SHP77 (cell line): Measurements from ENCODE around the gene TMEM130.

ENCODE experiments used
- DNase-seq, 2 experiments: peaks; one replicate each; lab custom pipeline; 2025; lab: John Stamatoyannopoulos, UW

Gene TMEM130

GRCh38 chr7:98869597-98870120, at the start of gene TMEM130:
TMEM130 (minus strand) TSS chr7:98870014; CDS start chr7:98869861, 153 bp downstream.
- DNase-seq: no peak

- DNase-seq: no peak
These were observed 47.5 kb upstream of the TMEM130 start for GRCh38 chr7:98917331-98917730.

DNA sequence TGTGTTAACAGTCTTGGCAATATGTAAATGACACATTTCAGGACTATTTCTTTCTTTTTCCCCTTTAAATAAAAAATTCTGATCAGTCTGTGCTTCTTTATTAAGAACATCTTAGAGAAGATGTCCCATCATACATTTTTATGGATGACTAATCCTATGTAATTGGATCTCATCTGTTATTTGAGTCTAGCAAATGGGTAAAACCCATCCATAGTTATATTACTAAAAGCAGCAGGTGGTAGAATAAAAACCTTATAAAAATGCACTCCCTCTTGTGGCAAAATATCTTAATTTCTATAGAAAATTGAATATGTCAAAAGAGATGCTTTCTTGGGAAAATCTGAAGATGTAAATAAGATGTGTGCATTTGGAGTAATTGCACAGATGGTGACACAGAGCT, 43.8 kb upstream of the TMEM130 start:
- no peak for DNase-seq

DNA sequence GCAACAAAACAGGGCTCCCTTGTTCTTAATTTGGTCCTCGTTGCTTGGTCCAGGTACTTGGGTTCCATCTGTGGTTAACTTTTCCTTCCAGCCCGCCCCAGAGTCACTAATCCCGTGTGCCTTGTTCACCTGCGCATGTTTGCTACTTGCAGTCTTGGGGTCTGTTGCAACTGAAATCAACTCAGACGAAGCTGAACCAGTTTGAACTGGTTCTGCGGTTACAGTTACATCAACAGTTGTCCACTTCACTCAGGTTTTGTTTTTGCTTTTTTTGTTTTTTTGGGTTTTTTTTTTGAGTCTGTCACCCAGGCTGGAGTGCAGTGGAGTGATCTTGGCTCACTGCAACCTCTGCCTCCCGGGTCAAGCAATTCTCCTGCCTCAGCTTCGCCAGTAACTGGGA, 43.2 kb upstream of the TMEM130 start:
- DNase-seq: no peak

- DNase-seq: no peak
These were observed 42.1 kb upstream of the TMEM130 start for GRCh38 chr7:98911916-98912315.

DNA sequence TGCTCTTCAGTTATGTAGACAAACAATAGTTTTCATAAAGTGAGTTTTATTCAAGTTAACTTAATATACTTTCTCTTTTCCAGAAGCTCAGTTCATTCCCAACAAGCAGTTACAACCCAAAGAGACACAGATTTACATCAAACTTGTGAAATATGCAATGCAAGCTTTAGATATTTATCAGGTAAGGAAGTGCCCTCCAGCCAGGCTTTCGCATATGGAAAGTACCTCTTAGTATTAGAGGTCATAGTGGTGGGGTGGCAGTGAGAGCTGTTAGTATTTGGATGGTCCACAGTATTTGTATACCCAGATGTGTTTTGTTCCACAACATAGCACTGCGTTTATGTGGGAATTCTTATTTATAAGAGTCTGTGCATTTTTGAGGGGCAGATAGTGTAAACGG, 40.6 kb upstream of the TMEM130 start:
- DNase-seq: no peak

DNA sequence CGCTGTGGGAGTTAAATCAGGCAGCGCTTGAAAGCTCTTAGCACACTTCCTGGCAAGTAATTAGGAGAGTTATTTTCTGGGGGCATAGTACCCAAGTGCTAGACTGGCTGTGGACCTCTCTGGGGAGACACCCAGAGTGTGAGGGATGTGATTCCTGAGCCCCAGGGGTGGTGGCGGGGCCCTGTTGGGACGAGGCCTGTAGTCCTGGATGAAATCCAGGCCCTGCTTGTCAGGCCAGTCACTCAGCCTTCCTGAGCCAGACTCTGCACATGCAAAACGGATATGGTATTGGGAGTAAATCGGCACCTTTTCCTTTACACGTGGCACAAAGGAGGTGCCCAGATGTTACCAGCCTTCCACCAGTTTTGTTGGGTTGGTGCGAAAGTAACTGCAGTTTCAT, 39.7 kb upstream of the TMEM130 start:
- no peak for DNase-seq

- DNase-seq: no peak
These were observed 38.8 kb upstream of the TMEM130 start for GRCh38 chr7:98908585-98908984.

- DNase-seq: no peak
These were observed 37.8 kb upstream of the TMEM130 start for GRCh38 chr7:98907570-98907969.

DNA sequence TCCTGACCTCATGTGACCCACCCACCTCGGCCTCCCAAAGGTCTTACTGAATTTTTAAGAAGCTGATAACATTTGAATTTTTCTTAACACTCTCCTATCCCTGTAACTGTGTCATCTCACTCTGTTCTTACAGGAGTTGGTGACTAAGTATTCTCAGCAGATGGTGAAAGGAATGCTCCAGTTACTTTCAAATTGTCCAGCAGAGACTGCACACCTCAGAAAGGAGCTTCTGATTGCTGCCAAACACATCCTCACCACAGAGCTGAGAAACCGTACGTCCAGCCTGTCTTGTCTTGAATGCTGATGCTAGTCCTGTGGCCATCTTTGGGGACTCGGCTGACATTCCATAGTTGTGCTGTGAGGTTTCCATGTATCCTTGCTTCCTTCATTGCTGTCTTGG, 33.4 kb upstream of the TMEM130 start:
- DNase-seq: no peak

DNA sequence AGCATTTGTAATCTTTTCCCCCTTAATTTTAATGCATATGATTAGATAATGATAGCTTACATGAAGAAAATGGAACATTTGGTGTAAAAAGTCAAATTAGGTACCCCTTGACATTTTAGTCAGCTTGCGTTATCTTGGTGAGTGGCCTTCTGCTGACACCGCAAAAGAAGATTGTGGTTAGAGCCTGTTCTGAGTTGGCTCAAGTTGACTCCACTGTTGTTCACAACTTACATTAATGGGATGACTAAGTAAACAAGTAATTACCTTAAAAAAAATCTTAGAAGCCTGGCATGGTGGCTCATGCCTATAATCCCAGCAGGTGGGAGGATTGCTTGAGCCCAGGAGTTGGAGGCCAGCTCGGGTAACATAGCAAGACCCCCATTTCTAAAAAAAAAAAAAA, 32.7 kb upstream of the TMEM130 start:
- DNase-seq: no peak

DNA sequence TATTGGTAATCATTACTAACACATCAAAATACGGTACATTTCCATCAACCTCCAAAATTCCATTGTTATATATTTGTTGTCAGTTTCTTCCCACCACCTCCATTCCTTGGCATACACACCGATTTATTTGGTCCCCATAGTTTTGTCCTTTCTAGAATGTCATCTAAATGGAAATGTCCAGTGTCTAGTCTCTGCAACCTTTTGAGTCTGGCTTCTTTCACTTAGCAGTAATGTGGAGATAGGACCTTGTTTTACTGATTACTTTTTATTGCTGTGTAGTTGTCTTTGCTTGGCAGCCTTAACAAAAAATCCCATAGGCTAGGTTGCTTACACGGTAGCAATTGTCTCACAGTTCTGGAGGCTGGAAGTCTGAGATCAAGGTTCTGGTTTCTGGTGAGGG, 31.0 kb upstream of the TMEM130 start:
- no peak for DNase-seq

DNA sequence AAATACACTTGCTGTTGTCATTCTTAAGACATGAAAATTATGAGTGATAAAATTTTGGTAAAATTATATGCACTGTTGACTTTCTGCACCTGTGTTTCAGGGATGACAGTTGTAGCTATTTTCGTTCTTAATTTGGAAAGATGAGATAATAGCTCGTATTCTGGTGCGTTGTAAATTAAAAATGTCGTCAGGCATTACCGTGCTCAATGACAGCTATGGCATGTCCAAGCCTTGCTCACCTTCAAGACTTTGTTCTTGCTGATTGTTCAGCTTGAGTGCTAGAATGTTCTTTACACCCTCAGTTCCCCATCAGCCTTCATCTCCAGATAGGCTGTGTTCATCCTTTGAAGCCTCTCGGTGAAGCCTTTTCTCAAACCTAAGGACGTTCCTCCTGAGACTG, 30.0 kb upstream of the TMEM130 start:
- no peak for DNase-seq

DNA sequence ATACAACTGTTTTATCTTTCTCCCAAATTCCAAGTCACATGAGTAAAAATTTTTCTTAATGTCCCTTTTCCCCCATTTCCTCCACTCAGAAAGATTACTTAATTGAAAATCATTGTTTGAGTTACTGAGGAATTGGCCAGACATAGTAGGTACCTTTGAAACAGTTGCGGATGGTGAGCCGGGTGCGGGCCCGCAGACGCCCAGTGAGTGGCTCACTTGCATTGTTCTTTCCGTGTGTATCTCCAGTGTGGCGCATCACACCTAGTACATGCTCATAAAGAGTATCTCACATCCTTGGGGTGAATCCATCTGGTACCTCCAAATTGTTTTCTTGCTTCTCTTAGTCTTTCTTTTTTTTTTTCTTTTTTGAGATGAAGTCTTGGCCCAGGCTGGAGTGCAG, 22.8 kb upstream of the TMEM130 start:
- DNase-seq: no peak

GRCh38 chr7:98887038-98887437, 17.2 kb upstream of the TMEM130 start:
- DNase-seq: no peak

- no peak for DNase-seq
These were observed 14.6 kb upstream of the TMEM130 start for GRCh38 chr7:98884416-98884815.

DNA sequence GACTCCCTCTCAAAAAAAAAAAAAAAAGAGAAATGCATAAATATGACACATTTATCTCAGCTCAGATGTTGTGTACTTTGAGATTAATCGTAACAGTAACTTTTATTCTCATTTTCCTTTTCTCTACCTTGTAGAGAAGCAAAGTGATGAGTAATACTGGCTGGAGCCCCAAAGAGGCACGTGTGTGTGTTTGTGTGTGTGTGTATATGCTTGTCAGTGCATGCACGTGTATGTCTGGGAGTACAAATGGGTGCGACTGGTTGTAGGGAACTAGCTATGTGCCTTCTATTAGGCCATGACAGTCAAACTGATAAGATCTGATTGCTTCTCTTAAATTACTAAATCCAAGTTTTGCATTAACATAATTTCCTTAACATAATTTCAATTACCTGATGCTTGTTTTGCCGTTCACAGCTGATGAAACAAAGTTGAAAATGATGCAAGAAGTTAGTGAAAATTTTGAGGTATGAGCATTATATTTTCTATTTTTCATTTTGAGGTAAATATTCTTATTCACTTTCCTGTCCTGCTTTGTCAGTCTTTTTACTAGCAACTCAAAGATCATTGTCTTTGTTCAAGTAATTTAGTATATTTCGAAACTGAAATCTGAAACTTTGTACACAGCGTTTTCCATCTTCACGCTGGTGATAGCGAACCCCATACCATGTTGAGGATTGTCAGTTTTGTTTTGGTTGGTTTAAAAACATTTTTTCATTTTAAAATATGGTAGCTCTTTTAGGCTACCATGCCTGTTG, 11.9 kb upstream of the TMEM130 start:
- DNase-seq: no peak

DNA sequence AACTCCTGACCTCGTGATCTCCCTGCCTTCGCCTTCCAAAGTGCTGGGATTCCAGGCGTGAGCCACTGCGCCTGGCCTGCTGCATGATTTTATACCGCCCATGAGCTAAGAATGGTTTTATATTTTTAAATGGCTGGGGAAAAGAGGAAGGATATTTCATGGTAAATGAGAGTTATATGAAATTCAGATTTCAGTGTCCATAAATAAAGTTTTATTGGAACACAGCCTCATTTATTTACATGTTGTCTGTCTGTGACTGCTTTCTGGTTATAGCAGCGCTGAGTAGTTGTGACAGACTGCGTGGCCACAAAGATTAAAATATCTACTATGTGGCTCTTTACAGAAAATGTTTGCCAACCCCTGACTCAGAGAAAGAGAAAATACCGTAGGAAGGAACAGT, 10.7 kb upstream of the TMEM130 start:
- no peak for DNase-seq

DNA sequence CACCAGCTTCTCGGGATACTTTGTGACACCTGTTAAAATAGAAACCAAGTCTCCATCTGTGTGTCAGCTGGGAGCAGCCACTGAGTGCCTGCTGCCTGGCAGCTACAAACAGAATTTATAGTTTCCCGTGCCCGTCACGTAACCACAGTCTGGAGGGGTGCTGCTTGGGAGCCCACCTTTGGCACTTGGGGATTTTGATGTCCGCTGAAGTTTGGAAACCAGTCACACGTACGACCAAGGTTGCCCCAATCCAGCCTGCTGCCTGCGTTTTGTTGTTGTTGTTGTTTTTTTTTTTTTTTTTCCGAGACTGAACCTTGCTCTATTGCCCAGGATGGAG, 10.1 kb upstream of the TMEM130 start:
- no peak for DNase-seq

GRCh38 chr7:98879198-98879978, 9.6 kb upstream of the TMEM130 start:
- peak; percentile 34 to 55 for DNase-seq

GRCh38 chr7:98878365-98879197, 8.8 kb upstream of the TMEM130 start, which contains the start of gene TRRAP:
TRRAP (plus strand) TSS chr7:98878532; CDS start chr7:98881151, 2,619 bp downstream.
- peak; percentile 18 to 47 for DNase-seq

DNA sequence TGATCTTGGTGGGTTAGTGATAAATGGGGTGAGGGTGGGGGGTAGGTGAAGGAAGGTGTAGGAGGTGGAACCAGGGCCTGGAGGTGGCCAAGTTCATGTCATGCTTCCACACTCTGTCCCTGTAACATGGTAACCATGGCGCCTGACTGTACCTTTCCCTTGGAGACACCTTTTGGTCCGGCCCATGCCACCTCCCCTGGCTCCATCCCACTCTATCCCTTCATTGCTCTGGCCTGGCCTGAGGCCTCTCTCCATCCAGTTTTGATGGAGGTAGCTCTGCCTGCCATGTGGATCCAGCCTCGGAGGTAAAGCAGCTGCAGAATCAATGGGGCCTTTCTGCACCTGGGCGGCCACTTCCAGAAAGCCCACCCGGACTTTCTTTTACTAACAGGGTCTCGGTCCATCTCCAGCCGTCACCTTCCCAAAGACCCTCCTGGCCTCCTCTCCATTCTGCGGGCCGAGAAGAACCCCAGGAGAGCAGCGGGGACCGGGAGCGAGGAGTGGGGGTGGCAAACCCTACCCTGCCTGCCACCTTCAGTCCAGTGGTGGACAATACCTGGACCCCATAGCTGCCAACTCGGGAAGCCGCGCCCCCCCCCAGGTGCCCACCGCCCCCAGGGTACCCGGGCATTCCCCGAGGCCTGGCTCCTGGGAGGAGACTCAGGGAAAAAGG, 8.0 kb upstream of the TMEM130 start:
- no peak for DNase-seq
